ENCODE data around the gene LYPD1. TPM values are rescaled to one million over a fixed set of nuclear protein-coding genes. Genes with fewer than 3 reads are reported as not detected.

The LYPD1 gene
- total RNA-seq, 2 donors from 2014 or later = 0.22 TPM; not detected in 1

DNA sequence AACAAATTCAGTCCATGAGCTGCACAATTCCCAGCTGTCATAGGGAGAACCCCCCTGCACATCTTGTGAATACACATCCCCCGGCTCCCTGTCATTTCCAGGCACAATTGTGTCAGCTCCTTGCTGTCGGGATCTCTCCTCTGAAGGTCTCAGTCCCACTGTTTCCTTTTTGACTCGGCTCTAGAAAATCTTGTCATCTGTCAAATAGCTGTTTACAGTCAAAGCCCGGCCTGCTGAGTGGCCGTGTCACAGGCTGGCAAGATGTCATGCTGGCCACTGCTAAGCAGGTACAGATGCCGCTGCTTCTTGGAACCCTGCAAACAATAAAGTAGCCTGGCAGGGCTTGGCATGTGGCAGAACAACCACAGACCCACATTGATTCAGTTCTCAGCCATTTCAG, 61.7 kb downstream of the LYPD1 start:
- no peak for DNase-seq (ENCODE audit: low spot score)
- H3K36me3 ChIP-seq = no peaks in the 10 kb centered on the region
- no peaks in the 10 kb centered on the region for H3K9me3 ChIP-seq
- H3K4me1 ChIP-seq = no peaks in the 10 kb centered on the region
- TF ChIP-seq, protein P1, sequence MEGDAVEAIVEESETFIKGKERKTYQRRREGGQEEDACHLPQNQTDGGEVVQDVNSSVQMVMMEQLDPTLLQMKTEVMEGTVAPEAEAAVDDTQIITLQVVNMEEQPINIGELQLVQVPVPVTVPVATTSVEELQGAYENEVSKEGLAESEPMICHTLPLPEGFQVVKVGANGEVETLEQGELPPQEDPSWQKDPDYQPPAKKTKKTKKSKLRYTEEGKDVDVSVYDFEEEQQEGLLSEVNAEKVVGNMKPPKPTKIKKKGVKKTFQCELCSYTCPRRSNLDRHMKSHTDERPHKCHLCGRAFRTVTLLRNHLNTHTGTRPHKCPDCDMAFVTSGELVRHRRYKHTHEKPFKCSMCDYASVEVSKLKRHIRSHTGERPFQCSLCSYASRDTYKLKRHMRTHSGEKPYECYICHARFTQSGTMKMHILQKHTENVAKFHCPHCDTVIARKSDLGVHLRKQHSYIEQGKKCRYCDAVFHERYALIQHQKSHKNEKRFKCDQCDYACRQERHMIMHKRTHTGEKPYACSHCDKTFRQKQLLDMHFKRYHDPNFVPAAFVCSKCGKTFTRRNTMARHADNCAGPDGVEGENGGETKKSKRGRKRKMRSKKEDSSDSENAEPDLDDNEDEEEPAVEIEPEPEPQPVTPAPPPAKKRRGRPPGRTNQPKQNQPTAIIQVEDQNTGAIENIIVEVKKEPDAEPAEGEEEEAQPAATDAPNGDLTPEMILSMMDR (IDR thresholded peaks at IDR 0.05) = no peak
- no peak overlapping the region for H3K27ac ChIP-seq
- no peaks in the 10 kb centered on the region for H3K27me3 ChIP-seq
- H3K4me3 ChIP-seq = no peak overlapping the region

DNA sequence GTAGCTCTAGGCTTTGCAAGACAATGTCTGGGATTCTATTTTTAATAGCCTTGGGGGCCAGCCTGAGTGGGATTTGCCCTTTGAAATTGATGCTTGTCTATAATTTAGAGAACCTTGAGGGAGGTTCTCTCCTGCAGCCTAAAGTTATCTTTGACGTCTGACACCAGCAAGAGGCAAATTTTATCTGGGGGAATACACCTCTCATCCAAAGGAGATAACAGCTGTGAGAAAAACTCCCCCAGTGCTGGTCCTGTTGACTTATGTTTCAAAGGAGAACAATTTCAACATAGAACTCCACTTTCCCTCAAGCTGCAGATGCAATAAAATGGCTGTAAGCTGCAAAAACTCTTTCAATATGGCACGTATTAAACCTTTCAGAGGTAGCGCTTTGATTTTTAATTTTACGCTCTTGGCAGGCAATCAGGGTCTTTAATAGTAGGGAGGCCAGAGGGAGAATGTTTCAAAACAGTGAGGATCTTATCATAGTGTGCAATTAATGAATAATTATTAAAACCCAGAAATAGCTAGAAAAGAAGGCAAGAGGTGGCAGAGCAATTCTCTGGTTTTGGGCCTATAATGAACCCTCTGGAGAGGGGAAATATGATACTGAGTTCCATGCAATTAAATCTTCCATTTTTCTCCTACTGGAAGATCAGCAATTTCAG, 62.4 kb downstream of the LYPD1 start:
- no peaks in the 10 kb centered on the region for H3K36me3 ChIP-seq
- H3K4me3 ChIP-seq = no peak overlapping the region
- no peak overlapping the region for H3K27ac ChIP-seq
- no peaks in the 10 kb centered on the region for H3K27me3 ChIP-seq
- no peaks in the 10 kb centered on the region for H3K4me1 ChIP-seq
- no peak for DNase-seq (ENCODE audit: low spot score)
- H3K9me3 ChIP-seq = no peaks in the 10 kb centered on the region
- TF ChIP-seq, protein P1 (IDR thresholded peaks at IDR 0.05) = no peak

DNA sequence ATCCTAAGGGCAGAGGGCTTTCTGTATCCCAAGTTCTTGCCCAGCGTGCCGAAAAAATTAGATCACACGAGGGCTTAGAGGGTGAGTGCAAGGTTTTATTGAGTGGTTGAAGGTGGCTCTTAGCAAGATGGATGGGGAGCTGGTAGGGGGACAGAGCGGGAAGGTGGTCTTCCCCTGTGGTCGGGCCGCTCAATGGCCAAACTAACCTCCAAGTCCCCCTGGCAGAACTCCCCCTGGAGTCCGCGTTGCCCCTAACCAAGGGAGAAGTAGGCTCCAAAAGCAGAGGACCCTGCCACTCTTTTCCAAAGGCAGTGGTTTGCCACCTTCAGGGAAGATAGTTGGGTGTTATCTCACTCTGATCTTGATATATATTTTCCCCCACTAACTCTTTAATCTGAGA, 63.4 kb downstream of the LYPD1 start:
- no peaks in the 10 kb centered on the region for H3K36me3 ChIP-seq
- H3K9me3 ChIP-seq = no peaks in the 10 kb centered on the region
- H3K4me1 ChIP-seq = no peaks in the 10 kb centered on the region
- no peak overlapping the region for H3K27ac ChIP-seq
- H3K27me3 ChIP-seq = no peaks in the 10 kb centered on the region
- TF ChIP-seq, protein P1 (IDR thresholded peaks at IDR 0.05) = no peak
- no peak overlapping the region for H3K4me3 ChIP-seq
- no peak for DNase-seq (ENCODE audit: low spot score)

DNA sequence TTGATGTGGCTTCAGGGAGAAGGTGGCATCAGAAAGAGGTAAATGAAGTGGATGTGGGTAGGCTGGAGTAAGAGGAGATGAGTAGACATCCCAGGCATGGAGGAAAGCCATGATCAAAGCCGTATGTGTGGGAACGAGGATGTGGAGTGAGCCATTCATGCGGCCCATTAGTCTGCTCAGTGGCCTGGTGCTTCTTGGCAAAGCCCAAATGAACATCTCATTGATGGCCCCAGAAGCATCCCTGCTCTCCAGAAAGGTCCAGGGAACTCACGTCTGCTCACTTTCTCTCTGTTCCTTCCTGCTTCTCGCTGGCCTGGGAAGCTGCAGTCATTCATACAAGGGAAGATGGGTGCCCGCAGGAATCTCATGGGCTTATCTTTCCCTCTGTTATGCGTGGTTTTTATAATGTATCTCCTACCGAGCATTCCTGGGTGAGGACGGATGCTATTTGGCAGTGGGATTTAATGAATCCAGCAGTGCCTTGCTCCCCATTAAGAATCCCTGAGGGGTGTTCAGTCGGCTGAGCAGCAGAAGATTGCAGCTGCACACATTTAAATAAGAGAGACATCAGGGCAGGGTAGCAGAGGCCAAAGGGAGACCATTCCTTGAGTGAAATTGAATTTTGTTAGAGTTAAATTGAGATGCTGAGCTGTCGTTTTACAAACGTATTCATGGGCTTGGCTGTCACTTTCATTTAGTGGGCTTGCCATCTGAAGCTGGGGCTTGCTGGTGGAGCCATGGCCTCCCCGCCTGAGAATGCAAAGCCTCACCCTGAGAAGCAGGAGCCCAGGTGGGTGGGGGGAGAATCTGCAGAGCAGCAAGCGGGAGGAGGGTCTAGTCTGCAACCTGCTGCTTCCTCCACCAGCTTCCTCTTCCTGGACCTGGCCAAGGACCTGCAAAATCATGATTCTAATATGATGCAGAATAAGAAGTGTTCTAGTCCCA, 64.5 kb downstream of the LYPD1 start:
- Histone ChIP-seq H3K27ac (no peak overlapping the region), H3K4me1 (no peaks in the 10 kb centered on the region), H3K27me3 (no peaks in the 10 kb centered on the region), H3K4me3 (no peak overlapping the region), H3K36me3 (no peaks in the 10 kb centered on the region), H3K9me3 (no peaks in the 10 kb centered on the region)
- TF ChIP-seq, protein P1 (IDR thresholded peaks at IDR 0.05) = no peak
- no peak for DNase-seq (ENCODE audit: low spot score)

DNA sequence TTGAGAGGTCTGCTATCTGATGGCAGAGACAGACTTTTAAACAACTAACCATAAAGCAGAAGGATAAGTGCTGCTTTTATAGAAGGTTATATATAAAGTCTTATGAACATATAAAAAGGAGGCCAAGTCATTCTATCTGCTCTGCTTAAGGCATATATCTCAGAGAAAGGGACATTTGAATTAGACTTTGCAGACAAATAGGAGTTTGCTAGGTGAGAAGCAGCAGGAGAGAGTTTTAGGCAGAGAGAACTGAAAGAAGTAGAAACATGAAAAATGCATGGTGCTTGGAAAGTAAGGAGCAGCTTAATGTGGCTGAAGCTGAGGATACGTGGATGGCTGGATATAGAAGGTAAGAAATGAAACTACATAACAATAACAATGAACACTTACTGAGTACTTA, 65.4 kb downstream of the LYPD1 start:
- no peak overlapping the region for H3K27ac ChIP-seq
- TF ChIP-seq, protein P1 (IDR thresholded peaks at IDR 0.05) = no peak
- no peaks in the 10 kb centered on the region for H3K4me1 ChIP-seq
- H3K36me3 ChIP-seq = no peaks in the 10 kb centered on the region
- H3K27me3 ChIP-seq = no peaks in the 10 kb centered on the region
- no peaks in the 10 kb centered on the region for H3K9me3 ChIP-seq
- no peak for DNase-seq (ENCODE audit: low spot score)
- H3K4me3 ChIP-seq = no peak overlapping the region

All from right atrium auricular region (tissue), 2 donors.